H1 (cell line): Measurements from ENCODE around the gene CARM1. TPM values are rescaled to one million over a fixed set of nuclear protein-coding genes. Genes with fewer than 3 reads are reported as not detected.

Source experiments
- CTCF ChIA-PET: fragments of 300-600 bp; sonication (Branson Sonifier 250); formaldehyde crosslinking; loops from one replicate; lab custom pipeline; 2021; ENCODE audit not compliant: partially characterized antibody; lab: Charles Lee
- POLR2A ChIA-PET: fragments of 300-600 bp; sonication (Branson Sonifier 250); formaldehyde crosslinking; loops from one replicate; lab custom pipeline; 2021; ENCODE audit warnings: inconsistent platforms; ENCODE audit not compliant: partially characterized antibody; lab: Charles Lee
- DNase-seq, 2 experiments: peaks; one replicate each; pipeline versions ENCODE4 v3.0.0 to v3.0.0-alpha.2; 2010 to 2022; ENCODE audit warnings: low spot score in 2 of 2, low read depth in 1 of 2, mixed read lengths in 1 of 2
- FAIRE-seq: peaks from 2 replicates; lab custom pipeline; 2011; peaks lifted over from hg19 to GRCh38; lab: Jason Lieb, UNC
- H2AFZ ChIP-seq: 2 replicates; pipeline ENCODE4 v1.8.1; 2012; ENCODE audit warnings: low read length, inconsistent platforms
- H2AK5ac ChIP-seq: 2 replicates; pipeline ENCODE4 v1.6.1; 2013; ENCODE audit warnings: low read depth, low read length
- H2BK120ac ChIP-seq: replicated peaks from 2 replicates; pipeline ENCODE3; 2013; ENCODE audit warnings: low read depth, low read length, inconsistent platforms
- H2BK12ac ChIP-seq: 2 replicates; pipeline ENCODE4 v1.6.1; 2013; ENCODE audit warnings: low read depth, low read length
- H2BK15ac ChIP-seq: 2 replicates; pipeline ENCODE4 v1.6.1; 2013; ENCODE audit warnings: low read length
- H2BK20ac ChIP-seq: 2 replicates; pipeline ENCODE4 v1.6.1; 2013; ENCODE audit warnings: low read length
- H2BK5ac ChIP-seq: 2 replicates; pipeline ENCODE4 v1.6.1; 2013; ENCODE audit warnings: low read depth, low read length
- H3K14ac ChIP-seq: 2 replicates; pipeline ENCODE4 v1.6.1; 2013; ENCODE audit warnings: inconsistent platforms; ENCODE audit not compliant: insufficient read length
- H3K18ac ChIP-seq: 2 replicates; pipeline ENCODE4 v1.6.1; 2013; ENCODE audit warnings: low read length; ENCODE audit errors: extremely low read depth
- H3K23ac ChIP-seq: 2 replicates; pipeline ENCODE4 v1.6.1; 2013; ENCODE audit warnings: inconsistent platforms; ENCODE audit not compliant: insufficient read length
- H3K23me2 ChIP-seq: 2 replicates; pipeline ENCODE4 v1.6.1; 2013; ENCODE audit warnings: low read depth, low read length
- H3K27ac ChIP-seq: 2 replicates; pipeline ENCODE4 v1.6.1; 2011; ENCODE audit warnings: low read depth, low read length, inconsistent platforms
- H3K27me3 ChIP-seq, 4 experiments: replicated peaks in 1 of 4; 1 replicate in 1 of 4; 2 replicates in 3 of 4; pipeline versions ENCODE4 v1.6.1 to v1.8.1; 2011 to 2013; ENCODE audit warnings: low read length in 3 of 4, mild to moderate bottlenecking in 3 of 4, inconsistent platforms in 2 of 4, mixed read lengths in 2 of 4, moderate library complexity in 1 of 4; ENCODE audit not compliant: control insufficient read depth in 3 of 4, insufficient read depth in 3 of 4; ENCODE audit errors: extremely low read depth in 1 of 4
- H3K36me3 ChIP-seq, 4 experiments: 2 replicates each; pipeline versions ENCODE4 v1.6.1 to v1.8.1; 2011 to 2013; ENCODE audit warnings: mild to moderate bottlenecking in 4 of 4, low read length in 3 of 4, moderate library complexity in 2 of 4, control low read depth in 1 of 4, inconsistent platforms in 1 of 4; ENCODE audit not compliant: insufficient read depth in 4 of 4, control insufficient read depth in 2 of 4
- H3K4ac ChIP-seq: replicated peaks from 2 replicates; pipeline ENCODE3; 2013; ENCODE audit warnings: low read length, low read depth, mixed read lengths, inconsistent platforms; ENCODE audit not compliant: insufficient read length
- H3K4me1 ChIP-seq, 4 experiments: replicated peaks in 1 of 4; 1 replicate in 1 of 4; 2 replicates in 3 of 4; pipeline versions ENCODE4 v1.6.1 to v1.8.1; 2011 to 2013; ENCODE audit warnings: low read length in 3 of 4, inconsistent platforms in 2 of 4, mixed read lengths in 1 of 4; ENCODE audit not compliant: insufficient read depth in 4 of 4, control insufficient read depth in 3 of 4
- H3K4me2 ChIP-seq, 2 experiments: 2 replicates each; pipeline versions ENCODE4 v1.6.1 to v1.8.1; 2011 to 2013; ENCODE audit warnings: low read depth in 2 of 2, low read length in 2 of 2, control low read depth in 1 of 2, inconsistent platforms in 1 of 2, mild to moderate bottlenecking in 1 of 2; ENCODE audit not compliant: insufficient read depth in 1 of 2
- H3K4me3 ChIP-seq, 4 experiments: fragments of 200-600, 300-600 bp in 1 of 4; sonication (generic), shearing (Covaris generic), sonication (Bioruptor Twin) in 1 of 4; 2 replicates each; pipeline versions ENCODE4 v1.5.1 to v1.8.1; 2011 to 2016; ENCODE audit warnings: low read length in 4 of 4, low read depth in 3 of 4, control low read depth in 2 of 4, inconsistent platforms in 2 of 4, mild to moderate bottlenecking in 2 of 4, mixed read lengths in 1 of 4, moderate library complexity in 1 of 4; ENCODE audit not compliant: insufficient read depth in 2 of 4; ENCODE audit errors: extremely low read depth in 1 of 4
- H3K56ac ChIP-seq: replicated peaks from 2 replicates; pipeline ENCODE3; 2013; ENCODE audit warnings: low read depth, mild to moderate bottlenecking, mixed read lengths, low read length, inconsistent platforms; ENCODE audit not compliant: insufficient read length
- H3K79me1 ChIP-seq: 2 replicates; pipeline ENCODE4 v1.6.1; 2013; ENCODE audit warnings: low read depth, low read length, control low read depth
- H3K79me2 ChIP-seq, 2 experiments: 2 replicates each; pipeline versions ENCODE4 v1.6.1 to v1.8.1; 2012 to 2013; ENCODE audit warnings: low read length in 2 of 2, mild to moderate bottlenecking in 2 of 2, inconsistent platforms in 1 of 2; ENCODE audit not compliant: insufficient read depth in 2 of 2, control insufficient read depth in 1 of 2
- H3K9ac ChIP-seq, 4 experiments: replicated peaks in 1 of 4; 1 replicate in 1 of 4; 2 replicates in 3 of 4; pipeline versions ENCODE4 v1.6.1 to v1.8.1; 2011 to 2013; ENCODE audit warnings: low read depth in 3 of 4, low read length in 3 of 4, control low read depth in 2 of 4, mild to moderate bottlenecking in 2 of 4, moderate library complexity in 2 of 4, inconsistent platforms in 1 of 4; ENCODE audit errors: extremely low read depth in 1 of 4
- H3K9me3 ChIP-seq, 2 experiments: 2 replicates each; pipeline versions ENCODE4 v1.6.1 to v1.8.1; 2012 to 2013; ENCODE audit warnings: mild to moderate bottlenecking in 2 of 2, moderate library complexity in 2 of 2, control low read depth in 1 of 2, inconsistent platforms in 1 of 2, low read depth in 1 of 2, low read length in 1 of 2, mixed read lengths in 1 of 2; ENCODE audit not compliant: insufficient read depth in 2 of 2
- H4K20me1 ChIP-seq, 2 experiments: replicated peaks in 1 of 2; 2 replicates each; pipeline versions ENCODE3 to v1.8.1; 2011 to 2013; ENCODE audit warnings: inconsistent platforms in 2 of 2, low read length in 2 of 2, mild to moderate bottlenecking in 1 of 2; ENCODE audit not compliant: insufficient read depth in 2 of 2, control insufficient read depth in 1 of 2
- H4K5ac ChIP-seq: 2 replicates; pipeline ENCODE4 v1.6.1; 2013; ENCODE audit warnings: low read length, low read depth, mixed read lengths, inconsistent platforms; ENCODE audit not compliant: insufficient read length
- H4K8ac ChIP-seq: 2 replicates; pipeline ENCODE4 v1.8.0; 2013; ENCODE audit warnings: mild to moderate bottlenecking, moderate library complexity, low read length, inconsistent platforms; ENCODE audit not compliant: insufficient read depth; ENCODE audit errors: extremely low read depth
- H4K91ac ChIP-seq: replicated peaks from 2 replicates; pipeline ENCODE3; 2013; ENCODE audit warnings: low read length, mixed read lengths, inconsistent platforms; ENCODE audit not compliant: insufficient read length
- ASH2L ChIP-seq: fragments of 200-600, 300-600 bp; sonication (generic); IDR thresholded peaks from one replicate; pipeline ENCODE4 v1.7.1; 2017; ENCODE audit warnings: low read length
- CBX8 ChIP-seq: fragments of 300-800, 300-1000 bp; sonication (generic); IDR thresholded peaks from 2 replicates; pipeline ENCODE4 v1.7.1; 2016; ENCODE audit warnings: low read depth, low read length, borderline replicate concordance
- CHD2 ChIP-seq: IDR thresholded peaks from 2 replicates; pipeline ENCODE4 v1.6.1; 2012; ENCODE audit warnings: low read length, improper control_type of control experiment
- CREB1 ChIP-seq: IDR thresholded peaks from 2 replicates; pipeline ENCODE4 v1.6.1; 2012; ENCODE audit warnings: inconsistent platforms
- GABPA ChIP-seq: IDR thresholded peaks from 2 replicates; pipeline ENCODE4 v1.6.1; 2011; ENCODE audit warnings: mild to moderate bottlenecking, low read length, moderate library complexity, borderline replicate concordance; ENCODE audit not compliant: insufficient read depth
- GTF2F1 ChIP-seq: IDR thresholded peaks from 2 replicates; pipeline ENCODE4 v1.6.1; 2012; ENCODE audit warnings: low read depth, low read length, improper control_type of control experiment, borderline replicate concordance
- HDAC6 ChIP-seq: IDR thresholded peaks from one replicate; pipeline ENCODE4 v1.7.1; 2012; ENCODE audit warnings: low read depth, mild to moderate bottlenecking, inconsistent platforms, low read length, moderate library complexity
- MAFK ChIP-seq: IDR thresholded peaks from 2 replicates; pipeline ENCODE4 v1.6.1; 2012; ENCODE audit warnings: low read depth, mild to moderate bottlenecking, improper control_type of control experiment, low read length
- NANOG ChIP-seq: IDR thresholded peaks from 2 replicates; pipeline ENCODE4 v1.6.1; 2011; ENCODE audit warnings: low read length, low read depth, mild to moderate bottlenecking, inconsistent platforms; ENCODE audit not compliant: insufficient read depth, poor library complexity, severe bottlenecking
- NRF1 ChIP-seq: IDR thresholded peaks from 2 replicates; pipeline ENCODE4 v1.6.1; 2011; ENCODE audit warnings: mild to moderate bottlenecking, low read depth, low read length, improper control_type of control experiment
- POU5F1 ChIP-seq: IDR thresholded peaks from 2 replicates; pipeline ENCODE4 v1.6.1; 2011; ENCODE audit warnings: low read depth, mild to moderate bottlenecking, low read length, moderate library complexity
- RAD21 ChIP-seq, 2 experiments: IDR thresholded peaks in 1 of 2; conservative IDR thresholded peaks in 1 of 2; 2 replicates each; pipeline ENCODE4 v1.6.1; 2011; ENCODE audit warnings: low read depth in 2 of 2, low read length in 2 of 2, improper control_type of control experiment in 1 of 2, inconsistent platforms in 1 of 2, mild to moderate bottlenecking in 1 of 2, moderate library complexity in 1 of 2
- RXRA ChIP-seq: IDR thresholded peaks from 2 replicates; pipeline ENCODE4 v1.6.1; 2011; ENCODE audit warnings: low read depth, mild to moderate bottlenecking, low read length, moderate library complexity; ENCODE audit not compliant: insufficient read depth
- TBP ChIP-seq: IDR thresholded peaks from 2 replicates; pipeline ENCODE4 v1.6.1; 2011; ENCODE audit warnings: low read depth, low read length, improper control_type of control experiment
- TCF12 ChIP-seq: IDR thresholded peaks from 2 replicates; pipeline ENCODE4 v1.6.1; 2011; ENCODE audit warnings: low read depth, mild to moderate bottlenecking, low read length
- WGBS, 2 experiments: shearing (Covaris generic) in 1 of 2; methylation state at CpG; one replicate each; pipeline versions ENCODE4 v1.1.6 to v1.1.7; 2013 to 2015; ENCODE audit warnings: low lambda C conversion rate in 2 of 2, mixed read lengths in 2 of 2, inconsistent platforms in 1 of 2, low coverage in 1 of 2, missing lambda C conversion rate in 1 of 2; ENCODE audit not compliant: insufficient replicate concordance in 2 of 2, insufficient coverage in 1 of 2, insufficient read length in 1 of 2; ENCODE audit errors: extremely low coverage in 1 of 2, missing lambda C conversion rate in 1 of 2; 5-methylcytosine and 5-hydroxymethylcytosine counted together
- polyA plus RNA-seq, 7 experiments: library from polyadenylated mRNA; depleted of rRNA in 3 of 7; stranded (reverse) in 5 of 7; unstranded in 2 of 7; fragments of >200 nt in 5 of 7; fragments of 200-250 nt in 2 of 7; gene quantifications; 1 replicate in 5 of 7; 2 replicates in 1 of 7; 4 replicates in 1 of 7; pipeline versions ENCODE4 v1.2.1 to v1.2.3, GENCODE V29; 2011 to 2013; ENCODE audit warnings: missing spikeins in 2 of 7, mixed read lengths in 2 of 7
- total RNA-seq: library from RNA; stranded (reverse); fragmentation: NEBNext Ultra II Directional; extraction: Animal tissue kit (Norgen Biotek cat#: 25700); gene quantifications from 2 replicates; pipeline ENCODE4 v1.2.1, GENCODE V29; 2021

The CARM1 gene
- total and polyA plus RNA-seq, 2 of the 8 experiments (the other 6 are each of a cell fraction or from before 2014, with no cell fraction given) = 134 to 164 TPM

DNA sequence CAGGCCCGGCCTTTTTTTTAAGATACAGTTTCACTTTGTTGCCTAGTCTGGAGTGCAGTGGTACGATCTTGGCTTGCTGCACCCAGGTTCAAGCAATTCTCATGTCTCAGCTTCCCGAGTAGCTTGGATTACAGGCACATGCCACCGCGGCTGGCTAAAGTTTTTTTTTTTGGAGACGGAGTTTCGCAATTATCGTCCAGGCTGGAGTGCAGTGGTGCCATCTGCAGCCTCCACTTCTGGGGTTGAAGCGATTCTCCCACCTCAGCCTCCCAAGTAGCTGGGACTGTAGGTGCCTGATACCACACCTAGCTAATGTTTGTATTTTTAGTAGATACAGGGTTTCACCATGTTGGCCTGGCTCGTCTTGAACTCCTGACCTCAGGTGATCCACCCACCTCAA, 4.9 kb upstream of the CARM1 start:
- Histone ChIP-seq H3K79me2 (no peaks in the 10 kb centered on the region), H3K18ac (no peak overlapping the region), H3K27me3 (no peaks in the 10 kb centered on the region; a peak in 1 of 7 replicates), H3K36me3 (no peaks in the 10 kb centered on the region), H3K4me1 (peaks cover 0 to 2% (median 1%) of the 10 kb centered on the region in 4 experiments; a peak in 4 of 7 replicates), H4K8ac (no peak overlapping the region), H3K79me1 (no peaks in the 10 kb centered on the region), H3K27ac (no peak overlapping the region), H2BK12ac (no peak overlapping the region), H2BK120ac (no peak overlapping the region), H3K23me2 (peaks cover 3% of the 10 kb centered on the region; the same call in 1 of the 2 replicates), H4K20me1 (no peaks in the 10 kb centered on the region), H3K4ac (no peak overlapping the region), H2BK5ac (no peak overlapping the region), H4K91ac (no peak overlapping the region), H3K9me3 (no peaks in the 10 kb centered on the region), H3K9ac (no peak overlapping the region), H3K4me3 (no peak overlapping the region), H3K14ac (no peak overlapping the region), H2AK5ac (no peak overlapping the region), H2BK15ac (no peak overlapping the region), H3K23ac (no peak overlapping the region), H3K56ac (no peak overlapping the region), H3K4me2 (no peak overlapping the region), H4K5ac (no peak overlapping the region), H2AFZ (no peak overlapping the region), H2BK20ac (no peak overlapping the region)
- ChIA-PET CTCF (interaction anchor here (0.5 to 11.3 kb wide), 4 partner anchors 18 to 66 kb away, joined by 3 to 249 read pairs (median 7); partner anchors contain the start of gene C19orf38), POLR2A (no interaction called here)
- WGBS, 2 experiments = 96% methylated on average over 10 of the region's 10 CpGs; no CpG with 5 or more reads in 1 of the 2 experiments
- FAIRE-seq (no peak), DNase-seq (no peak)
- TF ChIP-seq GABPA (no peak), NRF1 (no peak), MAFK (no peak), GTF2F1 (no peak), RAD21 (IDR thresholded peaks at IDR 0.05 in 1 of 2, conservative IDR thresholded peaks at IDR 0.05 in 1 of 2; ENCODE audit: low read depth in 2 of 2, low read length in 2 of 2) (no peak), CBX8 (no peak), POU5F1 (no peak), TBP (no peak), CHD2 (no peak), TCF12 (no peak), CREB1 (no peak), NANOG (no peak), ASH2L (no peak), HDAC6 (no peak), RXRA (no peak)
